ENCODE data around the gene HDAC4.

GRCh38 chr2:239292959-239293774, 107.7 kb downstream of the HDAC4 start:
- TF ChIP-seq CTCF (IDR thresholded peaks at IDR 0.05 in 2 of 3, conservative IDR thresholded peaks at IDR 0.05 in 1 of 3; ENCODE audit: borderline replicate concordance in 1 of 3, insufficient read depth in 1 of 3, low read depth in 2 of 3, low read length in 2 of 3) (no peak), ZBTB33 (IDR thresholded peaks at IDR 0.05; ENCODE audit: extremely low read depth, insufficient replicate concordance, low read length) (no peak), REST (IDR thresholded peaks at IDR 0.05; ENCODE audit: low read depth) (no peak), CEBPB (IDR thresholded peaks at IDR 0.05; ENCODE audit: low read depth) (no peak), MAX (IDR thresholded peaks at IDR 0.05) (no peak), SIN3A (IDR thresholded peaks at IDR 0.05; ENCODE audit: low read depth) (no peak), POLR2A (IDR thresholded peaks at IDR 0.05; ENCODE audit: borderline replicate concordance, extremely low read depth, insufficient read depth, insufficient read length) (no peak), EZH2phosphoT487 (IDR thresholded peaks at IDR 0.05; ENCODE audit: borderline replicate concordance) (no peak), RAD21 (IDR thresholded peaks at IDR 0.05; ENCODE audit: low read depth) (no peak), ZFX (IDR thresholded peaks at IDR 0.05) (no peak)
